Measurements from ENCODE around the gene RUBCN.
"Not testable (repeated sequence)": the region's sequence is repeated elsewhere in the genome, so short reads cannot be mapped to it uniquely, and the experiment has no call there.

RUBCN gene

GRCh38 chr3:197627158-197627771 is 109.4 kb downstream of the RUBCN start:
- H3K9ac ChIP-seq (ENCODE audit: low read depth, low read length): peak overlapping the region; percentile 88
- not testable (repeated sequence) for H3K36me3 ChIP-seq (ENCODE audit: insufficient read depth, low read length); H3K9me3 ChIP-seq (replicated peaks; ENCODE audit: low read length)

GRCh38 chr3:197626404-197627157 is 110.1 kb downstream of the RUBCN start:
- H3K9me3 ChIP-seq (replicated peaks; ENCODE audit: low read length); H3K36me3 ChIP-seq (ENCODE audit: insufficient read depth, low read length); H3K27me3 ChIP-seq (ENCODE audit: control insufficient read depth, insufficient read depth, low read length); H3K4me1 ChIP-seq (ENCODE audit: control insufficient read depth, insufficient read depth, low read length): not testable (repeated sequence)
- peak overlapping the region; percentile 49 for H3K4me2 ChIP-seq (ENCODE audit: low read length)
- peak overlapping the region; percentile 47 for H3K9ac ChIP-seq (ENCODE audit: low read depth, low read length)
- peak overlapping the region; percentile 69 for H3K4me3 ChIP-seq (ENCODE audit: low read length)

More at GRCh38 chr3:197627158-197627771, 109.4 kb downstream of the RUBCN start:
- not testable (repeated sequence) for H3K4me1 ChIP-seq (ENCODE audit: control insufficient read depth, insufficient read depth, low read length); H3K27me3 ChIP-seq (ENCODE audit: control insufficient read depth, insufficient read depth, low read length)
- peak overlapping the region; percentile 78 for H3K4me3 ChIP-seq (ENCODE audit: low read length)
- peak overlapping the region; percentile 47 for H3K4me2 ChIP-seq (ENCODE audit: low read length)

GRCh38 chr3:197621478-197621877 is 115.2 kb downstream of the RUBCN start:
- H3K9ac ChIP-seq (ENCODE audit: low read depth, low read length); H3K4me3 ChIP-seq (ENCODE audit: low read length); H3K4me1 ChIP-seq (ENCODE audit: control insufficient read depth, insufficient read depth, low read length); H3K4me2 ChIP-seq (ENCODE audit: low read length); H3K9me3 ChIP-seq (replicated peaks; ENCODE audit: low read length); H3K27me3 ChIP-seq (ENCODE audit: control insufficient read depth, insufficient read depth, low read length): not testable (repeated sequence)
- peaks cover 24% of the 10 kb centered on the region for H3K36me3 ChIP-seq (ENCODE audit: insufficient read depth, low read length)
